Hepatocyte (in vitro differentiated cells): ENCODE results near the gene PCGF1.

Source experiments
- EZH2phosphoT487 ChIP-seq: fragments of 200-600 bp; sonication (generic); IDR thresholded peaks from one replicate; pipeline ENCODE4 v1.6.1; 2018; ENCODE audit warnings: antibody characterized with exemption, mild to moderate bottlenecking, low read depth, moderate library complexity; ENCODE audit not compliant: unreplicated experiment, severe bottlenecking
- TF ChIP-seq, protein P1 (sequence below): fragments of 200-600 bp; sonication (generic); IDR thresholded peaks from 2 replicates; pipeline ENCODE4 v1.5.1; 2016; ENCODE audit warnings: antibody characterized with exemption, mild to moderate bottlenecking; ENCODE audit not compliant: poor library complexity

DNA sequence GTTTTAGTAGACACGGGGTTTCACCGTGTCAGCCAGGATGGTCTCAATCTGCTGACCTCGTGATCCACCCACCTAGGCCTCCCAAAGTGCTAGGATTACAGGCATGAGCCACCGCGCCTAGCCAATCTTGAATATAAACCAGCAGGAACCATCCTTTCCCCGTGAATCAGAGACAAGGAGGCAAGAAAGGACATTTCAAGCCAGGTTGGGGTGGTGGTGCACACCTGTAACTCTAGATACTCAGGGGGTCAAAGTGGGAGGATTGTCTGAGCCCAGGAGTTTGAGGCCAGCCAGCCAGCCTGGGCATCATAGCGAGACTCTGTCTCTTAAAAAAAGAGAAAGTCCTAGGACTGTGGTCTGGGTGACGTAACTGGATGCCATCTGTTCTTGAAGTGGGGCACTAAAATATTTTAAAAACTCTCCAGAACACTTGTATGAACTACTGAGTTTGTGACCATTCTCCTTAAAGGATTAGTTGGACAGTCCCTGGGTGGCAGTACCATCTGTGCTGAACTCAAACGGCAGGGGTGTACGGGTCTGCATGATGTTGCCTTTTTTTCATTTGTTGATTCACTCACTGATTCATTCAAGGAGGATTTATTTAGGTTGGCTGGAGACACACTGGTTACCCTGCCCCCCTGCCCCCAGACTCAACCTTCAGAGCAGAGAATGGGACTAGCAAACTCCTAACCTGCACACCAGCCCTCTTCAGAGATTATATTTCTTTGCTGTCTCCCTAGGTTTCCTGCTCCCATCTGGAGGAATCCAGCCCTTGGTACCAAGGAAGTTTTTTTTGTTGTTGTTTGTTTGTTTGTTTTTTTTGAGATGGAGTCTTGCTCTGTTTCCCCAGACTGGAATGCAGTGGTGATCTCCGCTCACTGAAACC lies 3.9 kb upstream of the PCGF1 start:
- TF ChIP-seq EZH2phosphoT487: no peak
- TF ChIP-seq, protein P1, sequence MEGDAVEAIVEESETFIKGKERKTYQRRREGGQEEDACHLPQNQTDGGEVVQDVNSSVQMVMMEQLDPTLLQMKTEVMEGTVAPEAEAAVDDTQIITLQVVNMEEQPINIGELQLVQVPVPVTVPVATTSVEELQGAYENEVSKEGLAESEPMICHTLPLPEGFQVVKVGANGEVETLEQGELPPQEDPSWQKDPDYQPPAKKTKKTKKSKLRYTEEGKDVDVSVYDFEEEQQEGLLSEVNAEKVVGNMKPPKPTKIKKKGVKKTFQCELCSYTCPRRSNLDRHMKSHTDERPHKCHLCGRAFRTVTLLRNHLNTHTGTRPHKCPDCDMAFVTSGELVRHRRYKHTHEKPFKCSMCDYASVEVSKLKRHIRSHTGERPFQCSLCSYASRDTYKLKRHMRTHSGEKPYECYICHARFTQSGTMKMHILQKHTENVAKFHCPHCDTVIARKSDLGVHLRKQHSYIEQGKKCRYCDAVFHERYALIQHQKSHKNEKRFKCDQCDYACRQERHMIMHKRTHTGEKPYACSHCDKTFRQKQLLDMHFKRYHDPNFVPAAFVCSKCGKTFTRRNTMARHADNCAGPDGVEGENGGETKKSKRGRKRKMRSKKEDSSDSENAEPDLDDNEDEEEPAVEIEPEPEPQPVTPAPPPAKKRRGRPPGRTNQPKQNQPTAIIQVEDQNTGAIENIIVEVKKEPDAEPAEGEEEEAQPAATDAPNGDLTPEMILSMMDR: no peak
